Sigmoid colon (tissue), 4 donors: ENCODE measurements around the gene RABGAP1L.

Experiments
- POLR2A ChIP-seq, 2 donors: fragments of 450-650 bp; IDR thresholded peaks; one replicate each; pipeline ENCODE4 v1.6.1; 2016; ENCODE audit warnings: antibody characterized with exemption in 2 of 2, mild to moderate bottlenecking in 2 of 2, moderate library complexity in 2 of 2
- POLR2AphosphoS5 ChIP-seq, 4 donors: sonication (generic); formaldehyde crosslinking; IDR thresholded peaks; one replicate each; pipeline ENCODE4 v1.6.1; 2017; ENCODE audit warnings: antibody characterized with exemption in 4 of 4
- TF ChIP-seq, protein P1 (sequence below), 4 experiments: fragments of 450-650 bp in 3 of 4; fragments of 200-600 bp in 1 of 4; IDR thresholded peaks; one replicate each; pipeline ENCODE4 v1.5.1; 2016 to 2019; ENCODE audit warnings: antibody characterized with exemption in 4 of 4, mild to moderate bottlenecking in 3 of 4, moderate library complexity in 2 of 4

DNA sequence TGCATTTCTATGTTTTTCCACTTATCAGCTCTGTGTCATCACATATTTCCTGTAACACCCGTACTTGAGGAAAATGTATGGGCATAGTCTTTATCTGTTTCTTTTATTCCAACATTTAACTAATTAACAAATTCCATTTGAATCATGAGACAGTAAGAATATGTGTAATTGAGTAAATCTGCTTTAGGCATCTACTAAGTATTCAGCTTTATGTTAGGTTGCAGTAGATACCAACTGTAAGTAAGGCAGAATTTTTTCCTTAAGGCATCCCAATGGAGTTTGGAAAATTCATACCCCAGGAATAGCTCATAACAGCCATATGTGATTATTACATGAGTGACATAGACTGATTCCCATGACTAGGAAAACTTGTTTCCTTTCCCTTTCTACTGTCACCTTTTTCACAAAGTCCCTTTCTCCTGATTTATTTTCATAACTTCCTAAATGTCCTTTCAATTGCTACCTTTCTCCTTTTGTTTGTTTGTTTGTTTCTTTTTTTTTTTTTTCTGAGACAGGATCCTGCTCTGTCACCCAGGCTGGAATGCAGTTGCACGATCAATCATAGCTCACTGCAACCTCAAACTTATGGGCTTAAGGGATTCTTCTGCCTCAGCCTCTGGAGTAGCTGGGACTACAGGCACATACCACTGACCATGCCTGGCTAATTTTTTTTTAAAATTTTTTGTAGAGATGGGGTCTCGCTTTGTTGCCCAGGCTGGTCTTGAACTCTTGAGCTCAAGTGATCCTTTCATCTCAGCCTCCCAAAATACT lies 780.6 kb downstream of the RABGAP1L start:
- TF ChIP-seq, protein P1, sequence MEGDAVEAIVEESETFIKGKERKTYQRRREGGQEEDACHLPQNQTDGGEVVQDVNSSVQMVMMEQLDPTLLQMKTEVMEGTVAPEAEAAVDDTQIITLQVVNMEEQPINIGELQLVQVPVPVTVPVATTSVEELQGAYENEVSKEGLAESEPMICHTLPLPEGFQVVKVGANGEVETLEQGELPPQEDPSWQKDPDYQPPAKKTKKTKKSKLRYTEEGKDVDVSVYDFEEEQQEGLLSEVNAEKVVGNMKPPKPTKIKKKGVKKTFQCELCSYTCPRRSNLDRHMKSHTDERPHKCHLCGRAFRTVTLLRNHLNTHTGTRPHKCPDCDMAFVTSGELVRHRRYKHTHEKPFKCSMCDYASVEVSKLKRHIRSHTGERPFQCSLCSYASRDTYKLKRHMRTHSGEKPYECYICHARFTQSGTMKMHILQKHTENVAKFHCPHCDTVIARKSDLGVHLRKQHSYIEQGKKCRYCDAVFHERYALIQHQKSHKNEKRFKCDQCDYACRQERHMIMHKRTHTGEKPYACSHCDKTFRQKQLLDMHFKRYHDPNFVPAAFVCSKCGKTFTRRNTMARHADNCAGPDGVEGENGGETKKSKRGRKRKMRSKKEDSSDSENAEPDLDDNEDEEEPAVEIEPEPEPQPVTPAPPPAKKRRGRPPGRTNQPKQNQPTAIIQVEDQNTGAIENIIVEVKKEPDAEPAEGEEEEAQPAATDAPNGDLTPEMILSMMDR (IDR thresholded peaks at IDR 0.05) = no peak
- no peak for TF ChIP-seq POLR2A (IDR thresholded peaks at IDR 0.05)
- no peak for TF ChIP-seq POLR2AphosphoS5 (IDR thresholded peaks at IDR 0.05)
